Lung (tissue), 12 donors: ENCODE data around the gene MAP7D3. TPM values are rescaled to one million over a fixed set of nuclear protein-coding genes. Genes with fewer than 3 reads are reported as not detected.
A peak's percentile ranks its signal among the peaks of the same experiment; 100 is the strongest.

ENCODE experiments used
- ATAC-seq: fragments of 200-7000 bp; cut with Tn5 transposase; one replicate; pipeline ENCODE4 v1.9.1; 2020; ENCODE audit warnings: moderate number of reproducible peaks; ENCODE audit not compliant: insufficient read depth, low FRiP score
- DNase-seq, 3 donors: peaks; one replicate each; pipeline ENCODE4 v3.0.0-alpha.2; 2013 to 2017
- H3K27ac ChIP-seq, 2 donors: one replicate each; pipeline ENCODE4 v1.5.1; 2013; ENCODE audit warnings: mild to moderate bottlenecking in 2 of 2, moderate library complexity in 2 of 2, control low read depth in 1 of 2, inconsistent platforms in 1 of 2, low read depth in 1 of 2, low read length in 1 of 2
- H3K27me3 ChIP-seq, 3 donors: one replicate each; pipeline ENCODE4 v1.5.1; 2013; ENCODE audit warnings: low read length in 2 of 3; ENCODE audit not compliant: control insufficient read depth in 3 of 3, insufficient read depth in 3 of 3
- H3K36me3 ChIP-seq, 4 donors: one replicate each; pipeline ENCODE4 v1.5.1; 2013; ENCODE audit warnings: low read length in 4 of 4, mild to moderate bottlenecking in 1 of 4, moderate library complexity in 1 of 4; ENCODE audit not compliant: control insufficient read depth in 4 of 4, insufficient read depth in 4 of 4
- H3K4me1 ChIP-seq, 5 donors: one replicate each; pipeline ENCODE4 v1.5.1; 2013; ENCODE audit warnings: low read length in 5 of 5, mild to moderate bottlenecking in 2 of 5, moderate library complexity in 1 of 5; ENCODE audit not compliant: control insufficient read depth in 5 of 5, insufficient read depth in 5 of 5
- H3K4me3 ChIP-seq: one replicate; pipeline ENCODE4 v1.5.1; 2013; ENCODE audit warnings: mild to moderate bottlenecking, control low read depth, moderate library complexity
- H3K9ac ChIP-seq, 2 donors: one replicate each; pipeline ENCODE4 v1.5.1; 2013; ENCODE audit warnings: low read length in 2 of 2, control low read depth in 1 of 2; ENCODE audit not compliant: insufficient read depth in 1 of 2
- H3K9me3 ChIP-seq, 4 donors: one replicate each; pipeline ENCODE4 v1.5.1; 2013; ENCODE audit warnings: low read length in 3 of 4, mild to moderate bottlenecking in 1 of 4, moderate library complexity in 1 of 4; ENCODE audit not compliant: control insufficient read depth in 4 of 4, insufficient read depth in 3 of 4
- CTCF ChIP-seq: IDR thresholded peaks from 2 replicates; pipeline ENCODE4 v1.5.1; 2012; ENCODE audit warnings: mild to moderate bottlenecking; ENCODE audit errors: control extremely low read depth, extremely low read depth
- WGBS, 2 donors: extraction: QIAGEN DNeasy Blood & Tissue Kit; methylation state at CpG; one replicate each; pipeline ENCODE4 v1.1.7; 2013; 5-methylcytosine and 5-hydroxymethylcytosine counted together
- polyA plus RNA-seq, 2 donors: library from polyadenylated mRNA; stranded (reverse); fragments of 200-250 nt; gene quantifications; one replicate each; pipeline ENCODE4 v1.2.1, GENCODE V29; 2013
- total RNA-seq, 2 donors: library from RNA; depleted of rRNA in 1 of 2; stranded (reverse); fragments of >200 nt in 1 of 2; gene quantifications; one replicate each; pipeline ENCODE4 v1.2.1, GENCODE V29; 2014 to 2021
- donor health status: control.
- donor health status: control.
- donor health status: Bipolar disorder and iron deficiency.
- donor health status: healthy.
- donor health status: DM: yes; HTN: yes; CAD: no.

Gene MAP7D3
- total and polyA plus RNA-seq, 4 donors: 4.0 to 10.5 (median 6.5) TPM

- DNase-seq: no peak
- no peak overlapping the region for H3K4me3 ChIP-seq
- TF ChIP-seq CTCF: no peak
- peak overlapping the region in 1 of 2 donors; percentile 45 for H3K27ac ChIP-seq
- H3K36me3 ChIP-seq: no peaks in the 10 kb centered on the region
- WGBS, 2 donors: 78 to 89% methylated on average over 1 of the region's 1 CpG
- H3K9ac ChIP-seq: no peak overlapping the region
- H3K9me3 ChIP-seq: peaks cover 0 to 3% (median 0%) of the 10 kb centered on the region in 4 donors
- no peak for ATAC-seq
- H3K27me3 ChIP-seq: peaks cover 0 to 7% (median 3%) of the 10 kb centered on the region in 3 donors
- H3K4me1 ChIP-seq: peaks cover 0 to 9% (median 3%) of the 10 kb centered on the region in 5 donors
Observed at GRCh38 chrX:136163689-136164088, 87.5 kb downstream of the MAP7D3 start.

Other genes starting within 250 kb of the MAP7D3 start
- 100 to 1,000 TPM; 210 to 313 TPM for gene FHL1, start 103.9 kb downstream of the MAP7D3 start, total RNA-seq
- gene FHL1, start 103.9 kb downstream of the MAP7D3 start, polyA plus RNA-seq: 10 to 100 TPM; 49.6 to 90.5 TPM
- under 1 TPM; 0.03 to 0.06 TPM for gene ADGRG4, start 49.6 kb upstream of the MAP7D3 start, total RNA-seq
- not detected for gene ADGRG4, start 49.6 kb upstream of the MAP7D3 start, polyA plus RNA-seq
- not detected for gene BRS3, start 236.5 kb upstream of the MAP7D3 start, total RNA-seq
- not detected for gene BRS3, start 236.5 kb upstream of the MAP7D3 start, polyA plus RNA-seq
- gene HTATSF1, start 246.2 kb upstream of the MAP7D3 start, total RNA-seq: 10 to 100 TPM; 23.7 to 54.1 TPM
- 10 to 100 TPM; 22.0 to 27.0 TPM for gene HTATSF1, start 246.2 kb upstream of the MAP7D3 start, polyA plus RNA-seq